K562 (cell line): ENCODE results near the gene LGALS12. TPM values are rescaled to one million over a fixed set of nuclear protein-coding genes. Genes with fewer than 3 reads are reported as not detected.

Experiments
- CHD1 ChIP-seq: fragments of 200-600 bp; sonication (generic); IDR thresholded peaks from one replicate; pipeline ENCODE4 v1.6.1; 2012; ENCODE audit warnings: mild to moderate bottlenecking, moderate library complexity, low read length, inconsistent platforms
- CHD2 ChIP-seq: IDR thresholded peaks from 2 replicates; pipeline ENCODE4 v1.6.1; 2011; ENCODE audit warnings: low read depth, low read length
- CREM ChIP-seq: IDR thresholded peaks from 2 replicates; pipeline ENCODE4 v1.6.1; 2014; ENCODE audit warnings: antibody characterized with exemption, low read depth
- FOSL1 ChIP-seq: fragments of 200-800 bp; sonication (Bioruptor generic); conservative IDR thresholded peaks from 2 replicates; pipeline ENCODE4 v1.6.1; 2016; ENCODE audit warnings: missing genetic modification characterization, missing compliant biosample characterization
- FUS ChIP-seq: fragments of 200-400 bp; formaldehyde crosslinking; optimal IDR thresholded peaks from 2 replicates; pipeline ENCODE3; 2017; ENCODE audit warnings: low read depth, low read length
- KLF1 ChIP-seq: fragments of 450-650 bp; IDR thresholded peaks from 2 replicates; pipeline ENCODE4 v1.6.1; 2016; ENCODE audit warnings: missing genetic modification characterization, missing compliant biosample characterization
- KLF6 ChIP-seq: fragments of 250-450 bp; sonication (Bioruptor Pico); IDR thresholded peaks from 2 replicates; pipeline ENCODE4 v1.4.0; 2020; ENCODE audit warnings: mild to moderate bottlenecking, moderate library complexity, borderline replicate concordance
- SMARCE1 ChIP-seq: fragments of 450-650 bp; IDR thresholded peaks from 2 replicates; pipeline ENCODE4 v1.7.1; 2016; ENCODE audit warnings: mild to moderate bottlenecking
- SPI1 ChIP-seq: IDR thresholded peaks from 2 replicates; pipeline ENCODE4 v1.6.1; 2011; ENCODE audit warnings: low read depth, low read length, control low read depth, borderline replicate concordance
- TAF1 ChIP-seq: IDR thresholded peaks from 2 replicates; pipeline ENCODE4 v1.6.1; 2011; ENCODE audit warnings: mild to moderate bottlenecking, low read length, moderate library complexity; ENCODE audit not compliant: insufficient read depth, control insufficient read depth, severe bottlenecking; ENCODE audit errors: extremely low read depth
- TAF7 ChIP-seq: fragments of 450-650 bp; IDR thresholded peaks from 2 replicates; pipeline ENCODE4 v1.6.1; 2016; ENCODE audit warnings: missing genetic modification characterization, missing compliant biosample characterization
- ZBTB9 ChIP-seq: fragments of 450-650 bp; formaldehyde crosslinking; IDR thresholded peaks from 2 replicates; pipeline ENCODE4 v1.4.0; 2020; ENCODE audit warnings: mild to moderate bottlenecking, moderate library complexity
- ZNF384 ChIP-seq: IDR thresholded peaks from 2 replicates; pipeline ENCODE4 v1.6.1; 2012; ENCODE audit warnings: low read depth, low read length, improper control_type of control experiment
- ZNF561 ChIP-seq: fragments of 450-650 bp; formaldehyde crosslinking; conservative IDR thresholded peaks from 2 replicates; pipeline ENCODE4 v1.4.0; 2020; ENCODE audit warnings: mild to moderate bottlenecking, moderate library complexity
- ZNF586 ChIP-seq: fragments of 450-650 bp; formaldehyde crosslinking; conservative IDR thresholded peaks from 2 replicates; pipeline ENCODE4 v1.4.0; 2020; ENCODE audit warnings: mild to moderate bottlenecking, moderate library complexity
- ZNF75A ChIP-seq: fragments of 450-650 bp; formaldehyde crosslinking; IDR thresholded peaks from 2 replicates; pipeline ENCODE4 v1.4.0; 2020; ENCODE audit warnings: mild to moderate bottlenecking
- polyA plus RNA-seq, 8 experiments: library from polyadenylated mRNA; depleted of rRNA in 4 of 8; stranded (reverse) in 5 of 8; unstranded in 3 of 8; fragments of >200 nt; fragmentation: Nextera tagmentation in 2 of 8; fragmentation: Illumina TruSeq in 1 of 8; extraction: Ambion mirVana in 2 of 8; extraction: Trizol in 1 of 8; gene quantifications; 2 replicates each; pipeline versions ENCODE4 v1.2.1 to v1.2.3, GENCODE V29; 2011 to 2014; ENCODE audit warnings: inconsistent platforms in 1 of 8, missing spikeins in 1 of 8
- total RNA-seq, 7 experiments: library from RNA; depleted of rRNA in 6 of 7; stranded (reverse); fragments of >200 nt in 6 of 7; fragmentation: Illumina TruSeq in 2 of 7; extraction: Trizol in 2 of 7; gene quantifications; 2 replicates each; pipeline versions ENCODE4 v1.2.1 to v1.2.3, GENCODE V29; 2011 to 2021; ENCODE audit warnings: low replicate concordance in 1 of 7
- TF ChIP-seq, protein P1 (sequence below): fragments of 200-800 bp; sonication (Bioruptor generic); IDR thresholded peaks from 2 replicates; pipeline ENCODE4 v1.6.1; 2017; ENCODE audit warnings: missing genetic modification characterization, missing compliant biosample characterization
- TF ChIP-seq, protein P2 (sequence below): fragments of 450-650 bp; IDR thresholded peaks from 2 replicates; pipeline ENCODE4 v1.6.1; 2018; ENCODE audit warnings: mild to moderate bottlenecking, low read depth; ENCODE audit not compliant: partially characterized antibody
- TF ChIP-seq, protein P3 (sequence below): sonication (generic); IDR thresholded peaks from 2 replicates; pipeline ENCODE4 v1.6.1; 2016
- TF ChIP-seq, protein P4 (sequence below): sonication (generic); formaldehyde crosslinking; IDR thresholded peaks from 2 replicates; pipeline ENCODE4 v1.9.0; 2022; ENCODE audit warnings: mild to moderate bottlenecking, missing genetic modification reagents

The LGALS12 gene
- total and polyA plus RNA-seq, 9 of the 15 experiments (the other 6 are each of a cell fraction or from before 2014, with no cell fraction given) = 0.66 to 8.0 (median 5.0) TPM

- TF ChIP-seq CREM (peak; percentile 35; the same call in 1 of the 2 replicates), TAF7 (no peak), ZNF75A (no peak), ZBTB9 (CRISPR knock-in tag) (0 out of 2 replicates have a peak, but pooled peaks have one; percentile 17), ZNF561 (CRISPR knock-in tag) (no peak), KLF1 (tag) (no peak), ZNF384 (peak; percentile 91), FUS (no peak), TAF1 (peak; percentile 17), CHD1 (peak; percentile 44), SPI1 (peak; percentile 49; the same call in 1 of the 2 replicates), ZNF586 (CRISPR knock-in tag) (no peak), CHD2 (0 out of 2 replicates have a peak, but pooled peaks have one; percentile 3), SMARCE1 (0 out of 2 replicates have a peak, but pooled peaks have one; percentile 42), FOSL1 (tag) (peak; percentile 77), KLF6 (no peak)
- TF ChIP-seq, protein P1, sequence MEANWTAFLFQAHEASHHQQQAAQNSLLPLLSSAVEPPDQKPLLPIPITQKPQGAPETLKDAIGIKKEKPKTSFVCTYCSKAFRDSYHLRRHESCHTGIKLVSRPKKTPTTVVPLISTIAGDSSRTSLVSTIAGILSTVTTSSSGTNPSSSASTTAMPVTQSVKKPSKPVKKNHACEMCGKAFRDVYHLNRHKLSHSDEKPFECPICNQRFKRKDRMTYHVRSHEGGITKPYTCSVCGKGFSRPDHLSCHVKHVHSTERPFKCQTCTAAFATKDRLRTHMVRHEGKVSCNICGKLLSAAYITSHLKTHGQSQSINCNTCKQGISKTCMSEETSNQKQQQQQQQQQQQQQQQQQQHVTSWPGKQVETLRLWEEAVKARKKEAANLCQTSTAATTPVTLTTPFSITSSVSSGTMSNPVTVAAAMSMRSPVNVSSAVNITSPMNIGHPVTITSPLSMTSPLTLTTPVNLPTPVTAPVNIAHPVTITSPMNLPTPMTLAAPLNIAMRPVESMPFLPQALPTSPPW (CRISPR knock-in tag) = peak; percentile 59
- TF ChIP-seq, protein P2, sequence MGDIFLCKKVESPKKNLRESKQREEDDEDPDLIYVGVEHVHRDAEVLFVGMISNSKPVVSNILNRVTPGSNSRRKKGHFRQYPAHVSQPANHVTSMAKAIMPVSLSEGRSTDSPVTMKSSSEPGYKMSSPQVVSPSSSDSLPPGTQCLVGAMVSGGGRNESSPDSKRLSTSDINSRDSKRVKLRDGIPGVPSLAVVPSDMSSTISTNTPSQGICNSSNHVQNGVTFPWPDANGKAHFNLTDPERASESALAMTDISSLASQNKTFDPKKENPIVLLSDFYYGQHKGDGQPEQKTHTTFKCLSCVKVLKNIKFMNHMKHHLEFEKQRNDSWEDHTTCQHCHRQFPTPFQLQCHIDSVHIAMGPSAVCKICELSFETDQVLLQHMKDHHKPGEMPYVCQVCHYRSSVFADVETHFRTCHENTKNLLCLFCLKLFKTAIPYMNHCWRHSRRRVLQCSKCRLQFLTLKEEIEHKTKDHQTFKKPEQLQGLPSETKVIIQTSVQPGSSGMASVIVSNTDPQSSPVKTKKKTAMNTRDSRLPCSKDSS = no peak
- TF ChIP-seq, protein P3, sequence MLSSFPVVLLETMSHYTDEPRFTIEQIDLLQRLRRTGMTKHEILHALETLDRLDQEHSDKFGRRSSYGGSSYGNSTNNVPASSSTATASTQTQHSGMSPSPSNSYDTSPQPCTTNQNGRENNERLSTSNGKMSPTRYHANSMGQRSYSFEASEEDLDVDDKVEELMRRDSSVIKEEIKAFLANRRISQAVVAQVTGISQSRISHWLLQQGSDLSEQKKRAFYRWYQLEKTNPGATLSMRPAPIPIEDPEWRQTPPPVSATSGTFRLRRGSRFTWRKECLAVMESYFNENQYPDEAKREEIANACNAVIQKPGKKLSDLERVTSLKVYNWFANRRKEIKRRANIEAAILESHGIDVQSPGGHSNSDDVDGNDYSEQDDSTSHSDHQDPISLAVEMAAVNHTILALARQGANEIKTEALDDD = peak; percentile 88
- TF ChIP-seq, protein P4, sequence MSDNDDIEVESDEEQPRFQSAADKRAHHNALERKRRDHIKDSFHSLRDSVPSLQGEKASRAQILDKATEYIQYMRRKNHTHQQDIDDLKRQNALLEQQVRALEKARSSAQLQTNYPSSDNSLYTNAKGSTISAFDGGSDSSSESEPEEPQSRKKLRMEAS = peak; percentile 75
Observed at GRCh38 chr11:63505857-63506528, at the start of gene LGALS12 (continued).
